CD14-positive monocyte (primary cell): ENCODE measurements around the gene MAML3. TPM values are rescaled to one million over a fixed set of nuclear protein-coding genes. Genes with fewer than 3 reads are reported as not detected.

Source experiments
- DNase-seq, 3 donors: peaks; one replicate each; pipeline ENCODE4 v3.0.0-alpha.2; 2011 to 2022
- H2AFZ ChIP-seq: 2 replicates; pipeline ENCODE4 v1.6.0; 2012; ENCODE audit warnings: mild to moderate bottlenecking, low read depth, low read length, inconsistent platforms; ENCODE audit not compliant: insufficient read depth, poor library complexity, severe bottlenecking
- H3K27ac ChIP-seq, 2 donors: 1 replicate in 1 of 2; 2 replicates in 1 of 2; pipeline ENCODE4 v1.5.1; 2012 to 2013; ENCODE audit warnings: low read length in 2 of 2, control low read depth in 1 of 2, inconsistent platforms in 1 of 2, low read depth in 1 of 2, mild to moderate bottlenecking in 1 of 2
- H3K27me3 ChIP-seq, 2 donors: one replicate each; pipeline versions ENCODE4 v1.6.0 to v1.6.1; 2011 to 2013; ENCODE audit warnings: low read length in 2 of 2; ENCODE audit not compliant: control insufficient read depth in 2 of 2, insufficient read depth in 2 of 2
- H3K36me3 ChIP-seq, 2 donors: replicated peaks in 1 of 2; 1 replicate in 1 of 2; 2 replicates in 1 of 2; pipeline versions ENCODE4 v1.5.1 to v1.6.1; 2012 to 2013; ENCODE audit warnings: low read length in 2 of 2, control low read depth in 1 of 2, inconsistent platforms in 1 of 2, mild to moderate bottlenecking in 1 of 2; ENCODE audit not compliant: insufficient read depth in 2 of 2, control insufficient read depth in 1 of 2
- H3K4me1 ChIP-seq, 2 donors: 1 replicate in 1 of 2; 2 replicates in 1 of 2; pipeline versions ENCODE4 v1.5.1 to v1.6.1; 2012 to 2013; ENCODE audit warnings: low read length in 2 of 2, control low read depth in 1 of 2, inconsistent platforms in 1 of 2, mild to moderate bottlenecking in 1 of 2, moderate library complexity in 1 of 2; ENCODE audit not compliant: insufficient read depth in 2 of 2, control insufficient read depth in 1 of 2
- H3K4me2 ChIP-seq: replicated peaks from 2 replicates; pipeline ENCODE3; 2012; ENCODE audit warnings: low read length, moderate library complexity, mild to moderate bottlenecking; ENCODE audit not compliant: poor library complexity, severe bottlenecking; ENCODE audit errors: extremely low read depth
- H3K4me3 ChIP-seq, 3 experiments: fragments of 200-600 bp in 1 of 3; sonication (generic) in 1 of 3; replicated peaks in 1 of 3; 1 replicate in 2 of 3; 2 replicates in 1 of 3; pipeline ENCODE4 v1.5.1; 2011 to 2013; ENCODE audit warnings: low read length in 3 of 3, mild to moderate bottlenecking in 3 of 3, control low read depth in 2 of 3, low read depth in 2 of 3, inconsistent platforms in 1 of 3, moderate library complexity in 1 of 3
- H3K79me2 ChIP-seq: 2 replicates; pipeline ENCODE4 v1.6.0; 2012; ENCODE audit warnings: mild to moderate bottlenecking, control low read depth, inconsistent platforms, low read length, moderate library complexity; ENCODE audit not compliant: insufficient read depth
- H3K9ac ChIP-seq: 2 replicates; pipeline ENCODE4 v1.6.0; 2017; ENCODE audit warnings: low read length, mild to moderate bottlenecking; ENCODE audit not compliant: insufficient read depth, poor library complexity, severe bottlenecking
- H3K9me3 ChIP-seq, 2 donors: replicated peaks in 1 of 2; 1 replicate in 1 of 2; 2 replicates in 1 of 2; pipeline versions ENCODE4 v1.5.1 to v1.6.1; 2012 to 2013; ENCODE audit warnings: low read length in 2 of 2, control low read depth in 1 of 2; ENCODE audit not compliant: control insufficient read depth in 1 of 2, insufficient read depth in 1 of 2
- H4K20me1 ChIP-seq: 2 replicates; pipeline ENCODE4 v1.6.0; 2012; ENCODE audit warnings: mild to moderate bottlenecking, low read length, control low read depth, moderate library complexity; ENCODE audit not compliant: insufficient read depth
- H3K27ac Mint-ChIP-seq, 7 donors: one replicate each; pipeline ENCODE4 v1.8.0; 2020; ENCODE audit warnings: mild to moderate bottlenecking in 7 of 7, mixed read lengths in 7 of 7, moderate library complexity in 6 of 7, inconsistent platforms in 2 of 7
- H3K27me3 Mint-ChIP-seq, 3 donors: one replicate each; pipeline ENCODE4 v1.8.0; 2021 to 2022; ENCODE audit warnings: low read depth in 3 of 3, mild to moderate bottlenecking in 3 of 3, mixed read lengths in 3 of 3, moderate library complexity in 3 of 3, inconsistent platforms in 1 of 3
- H3K36me3 Mint-ChIP-seq, 2 donors: one replicate each; pipeline ENCODE4 v1.8.0; 2020; ENCODE audit warnings: mixed read lengths in 2 of 2, inconsistent platforms in 1 of 2, mild to moderate bottlenecking in 1 of 2
- H3K4me1 Mint-ChIP-seq: one replicate; pipeline ENCODE4 v1.8.0; 2020; ENCODE audit warnings: mild to moderate bottlenecking, mixed read lengths
- H3K4me3 Mint-ChIP-seq, 2 donors: one replicate each; pipeline ENCODE4 v1.8.0; 2020; ENCODE audit warnings: mild to moderate bottlenecking in 2 of 2, mixed read lengths in 2 of 2, moderate library complexity in 1 of 2
- H3K9me3 Mint-ChIP-seq, 7 donors: one replicate each; pipeline ENCODE4 v1.8.0; 2020 to 2022; ENCODE audit warnings: mixed read lengths in 7 of 7, mild to moderate bottlenecking in 6 of 7, moderate library complexity in 6 of 7, inconsistent platforms in 2 of 7
- WGBS: methylation state at CpG from one replicate; pipeline ENCODE4 v1.1.5; 2013; ENCODE audit warnings: missing lambda C conversion rate; ENCODE audit not compliant: insufficient coverage; 5-methylcytosine and 5-hydroxymethylcytosine counted together
- intact Hi-C, 2 donors: fragments of 100-400 bp; cut with micrococcal nuclease; formaldehyde crosslinking; loops; one replicate each; pipeline versions ENCODE4 v1.15.0 to v1.15.1; 2023
- polyA plus RNA-seq, 3 donors: library from polyadenylated mRNA; depleted of rRNA in 1 of 3; unstranded in 2 of 3; stranded (reverse) in 1 of 3; fragments of 300-500 nt in 2 of 3; fragments of >200 nt in 1 of 3; fragmentation: Illumina TruSeq in 2 of 3; gene quantifications; 1 replicate in 2 of 3; 2 replicates in 1 of 3; pipeline ENCODE4 v1.2.3, GENCODE V29; 2012 to 2021
- TF ChIP-seq, protein P1 (sequence below): fragments of 200-600 bp; IDR thresholded peaks from one replicate; pipeline ENCODE4 v1.8.0; 2022; ENCODE audit warnings: antibody characterized with exemption, mild to moderate bottlenecking

Gene MAML3
- polyA plus RNA-seq, 3 donors = 1.5 to 6.5 (median 2.3) TPM

DNA sequence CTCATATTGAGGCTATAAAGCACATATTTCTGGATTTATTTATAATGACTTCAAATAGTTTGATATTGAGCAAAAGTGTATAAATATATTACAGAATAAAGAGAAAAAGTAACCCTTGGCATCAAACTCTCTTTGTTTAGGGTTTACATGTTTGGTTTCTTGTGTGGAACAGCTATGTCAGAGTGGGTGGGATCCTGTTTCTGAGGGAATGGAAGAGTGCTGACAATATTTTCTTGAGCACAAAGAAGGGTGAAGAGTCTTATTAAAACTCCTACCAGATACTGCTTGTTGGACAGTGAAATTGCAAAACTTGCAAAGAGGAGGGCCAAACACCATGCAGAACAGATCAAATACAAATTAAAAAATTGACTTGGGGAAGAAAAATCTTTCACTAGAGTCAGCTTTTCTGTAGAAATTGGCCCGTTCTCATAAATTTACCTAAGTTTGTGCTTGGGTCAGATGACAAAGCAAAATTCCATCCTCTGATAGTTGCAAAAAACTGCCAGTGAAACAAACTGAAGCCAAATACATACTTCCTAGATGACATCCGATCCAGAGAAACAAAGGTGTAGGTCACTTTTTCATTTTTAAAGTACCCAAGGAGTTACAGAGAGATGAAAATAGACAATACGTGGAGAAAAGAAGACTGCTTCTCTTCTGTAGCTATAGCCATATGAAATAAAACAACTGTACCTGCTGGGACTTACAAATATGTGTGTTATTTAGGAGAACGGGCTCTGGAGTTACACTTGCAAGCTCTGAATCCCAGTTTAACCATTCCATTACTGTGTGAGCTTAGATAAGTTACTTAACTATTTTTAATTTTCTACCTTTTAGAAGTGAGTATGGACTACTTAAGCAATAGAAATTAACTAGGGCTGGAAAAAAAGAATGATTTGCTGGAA is 133.3 kb downstream of the MAML3 start:
- no peak overlapping the region for H3K4me2 ChIP-seq
- DNase-seq = no peak
- H4K20me1 ChIP-seq = peaks cover 9% of the 10 kb centered on the region
- H3K4me1 ChIP-seq = peaks cover 11 to 22% of the 10 kb centered on the region in 2 donors
- Mint-ChIP-seq H3K27ac (no peak overlapping the region), H3K27me3 (no peaks in the 10 kb centered on the region), H3K4me3 (no peak overlapping the region), H3K4me1 (peaks cover 25% of the 10 kb centered on the region), H3K9me3 (peaks cover 0 to under 1% (median 0%) of the 10 kb centered on the region in 7 donors), H3K36me3 (no peaks in the 10 kb centered on the region)
- H3K79me2 ChIP-seq = peaks cover 2% of the 10 kb centered on the region
- H3K4me3 ChIP-seq = no peak overlapping the region
- H3K36me3 ChIP-seq = no peaks in the 10 kb centered on the region
- no peak overlapping the region for H3K9ac ChIP-seq
- intact Hi-C loops = no loop called here
- H2AFZ ChIP-seq = no peak overlapping the region
- TF ChIP-seq, protein P1, sequence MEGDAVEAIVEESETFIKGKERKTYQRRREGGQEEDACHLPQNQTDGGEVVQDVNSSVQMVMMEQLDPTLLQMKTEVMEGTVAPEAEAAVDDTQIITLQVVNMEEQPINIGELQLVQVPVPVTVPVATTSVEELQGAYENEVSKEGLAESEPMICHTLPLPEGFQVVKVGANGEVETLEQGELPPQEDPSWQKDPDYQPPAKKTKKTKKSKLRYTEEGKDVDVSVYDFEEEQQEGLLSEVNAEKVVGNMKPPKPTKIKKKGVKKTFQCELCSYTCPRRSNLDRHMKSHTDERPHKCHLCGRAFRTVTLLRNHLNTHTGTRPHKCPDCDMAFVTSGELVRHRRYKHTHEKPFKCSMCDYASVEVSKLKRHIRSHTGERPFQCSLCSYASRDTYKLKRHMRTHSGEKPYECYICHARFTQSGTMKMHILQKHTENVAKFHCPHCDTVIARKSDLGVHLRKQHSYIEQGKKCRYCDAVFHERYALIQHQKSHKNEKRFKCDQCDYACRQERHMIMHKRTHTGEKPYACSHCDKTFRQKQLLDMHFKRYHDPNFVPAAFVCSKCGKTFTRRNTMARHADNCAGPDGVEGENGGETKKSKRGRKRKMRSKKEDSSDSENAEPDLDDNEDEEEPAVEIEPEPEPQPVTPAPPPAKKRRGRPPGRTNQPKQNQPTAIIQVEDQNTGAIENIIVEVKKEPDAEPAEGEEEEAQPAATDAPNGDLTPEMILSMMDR = no peak
- no CpG with 5 or more reads among the region's 4 CpGs for WGBS
- no peak overlapping the region for H3K27ac ChIP-seq
- peaks cover 0 to 1% of the 10 kb centered on the region in 2 donors for H3K9me3 ChIP-seq
- H3K27me3 ChIP-seq = no peaks in the 10 kb centered on the region

DNA sequence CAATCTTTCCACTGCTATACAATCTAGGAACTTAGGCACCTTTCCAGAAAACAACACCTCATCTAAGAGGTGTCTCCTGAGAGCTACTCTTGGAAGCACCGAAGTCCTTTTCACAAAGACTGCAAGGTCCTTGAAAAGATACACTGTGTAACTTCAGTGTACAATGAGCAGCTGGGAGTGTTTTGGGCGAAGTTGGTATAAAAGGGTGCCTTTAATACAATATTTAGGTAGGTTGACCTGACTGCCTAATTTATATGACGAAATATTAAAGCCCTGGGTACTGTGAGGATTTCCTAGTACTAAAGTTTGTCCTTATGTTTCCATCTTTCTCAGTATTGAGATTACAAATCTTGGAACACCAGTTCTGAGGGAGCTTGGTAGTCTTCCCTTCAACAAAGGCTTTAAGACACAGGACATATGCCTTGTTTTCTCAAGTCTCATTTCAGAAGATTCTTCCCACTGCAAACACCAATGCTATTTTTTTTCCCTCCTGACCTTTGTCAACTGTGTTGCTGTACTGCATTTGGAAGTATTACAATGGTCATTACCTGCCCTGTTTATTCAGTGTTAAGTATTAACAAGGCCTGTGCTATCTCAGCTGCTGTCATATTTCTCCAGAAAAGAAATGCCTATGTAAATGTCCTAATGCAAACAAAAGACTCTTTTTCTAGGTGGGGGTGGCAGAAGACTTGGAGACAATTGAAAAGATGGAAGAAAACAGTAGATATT is 134.2 kb downstream of the MAML3 start:
- Mint-ChIP-seq H3K27ac (no peak overlapping the region), H3K4me3 (no peak overlapping the region), H3K9me3 (peaks cover 0 to 3% (median 0%) of the 10 kb centered on the region in 7 donors), H3K4me1 (peaks cover 25% of the 10 kb centered on the region), H3K36me3 (no peaks in the 10 kb centered on the region), H3K27me3 (no peaks in the 10 kb centered on the region)
- intact Hi-C loops = no loop called here
- Histone ChIP-seq H3K79me2 (no peaks in the 10 kb centered on the region), H3K4me3 (no peak overlapping the region), H2AFZ (no peak overlapping the region), H3K4me2 (no peak overlapping the region), H3K27ac (no peak overlapping the region), H3K36me3 (no peaks in the 10 kb centered on the region), H4K20me1 (peaks cover 9% of the 10 kb centered on the region), H3K9me3 (peaks cover 0 to 4% of the 10 kb centered on the region in 2 donors), H3K4me1 (peaks cover 11 to 22% of the 10 kb centered on the region in 2 donors), H3K27me3 (no peaks in the 10 kb centered on the region), H3K9ac (no peak overlapping the region)
- no peak for DNase-seq
- no CpG with 5 or more reads among the region's 3 CpGs for WGBS
- TF ChIP-seq, protein P1 = no peak
